Measurements from ENCODE around the gene IPO11.
"Not testable (repeated sequence)": the region's sequence is repeated elsewhere in the genome, so short reads cannot be mapped to it uniquely, and the experiment has no call there.

IPO11 gene

GRCh38 chr5:62607615-62608014 is 195.1 kb downstream of the IPO11 start:
- DNase-seq: no peak

GRCh38 chr5:62608529-62609511 is 196.3 kb downstream of the IPO11 start:
- DNase-seq: no peak

- DNase-seq: no peak
Observed at GRCh38 chr5:62614355-62614754, 201.8 kb downstream of the IPO11 start.

GRCh38 chr5:62616615-62617277 is 204.2 kb downstream of the IPO11 start:
- DNase-seq: no peak

GRCh38 chr5:62617943-62618342 is 205.4 kb downstream of the IPO11 start:
- no peak for DNase-seq

GRCh38 chr5:62620761-62621160 is 208.2 kb downstream of the IPO11 start:
- DNase-seq: no peak

GRCh38 chr5:62621280-62621679 is 208.7 kb downstream of the IPO11 start:
- peak; percentile 27 for DNase-seq

GRCh38 chr5:62623271-62623670 is 210.7 kb downstream of the IPO11 start:
- no peak for DNase-seq

- DNase-seq: not testable (repeated sequence)
Observed at GRCh38 chr5:62624436-62624835, 211.9 kb downstream of the IPO11 start.

GRCh38 chr5:62626534-62626933 is 214.0 kb downstream of the IPO11 start:
- DNase-seq: no peak

- DNase-seq: no peak
Observed at GRCh38 chr5:62627121-62627520, 214.6 kb downstream of the IPO11 start.

- no peak for DNase-seq
Observed at GRCh38 chr5:62627901-62628300, 215.3 kb downstream of the IPO11 start.

- DNase-seq: no peak
Observed at GRCh38 chr5:62631909-62632580, 219.5 kb downstream of the IPO11 start.

GRCh38 chr5:62633243-62633642 is 220.7 kb downstream of the IPO11 start:
- no peak for DNase-seq

- DNase-seq: no peak
Observed at GRCh38 chr5:62640446-62640845, 227.9 kb downstream of the IPO11 start.

- DNase-seq: no peak
Observed at GRCh38 chr5:62642468-62642867, 229.9 kb downstream of the IPO11 start.

GRCh38 chr5:62643556-62644451 is 231.2 kb downstream of the IPO11 start:
- DNase-seq: peak; percentile 14

- DNase-seq: no peak
Observed at GRCh38 chr5:62645223-62645622, 232.7 kb downstream of the IPO11 start.

- DNase-seq: no peak
Observed at GRCh38 chr5:62647241-62647640, 234.7 kb downstream of the IPO11 start.

GRCh38 chr5:62649025-62649424 is 236.5 kb downstream of the IPO11 start:
- DNase-seq: no peak

GRCh38 chr5:62649476-62650113 is 237.0 kb downstream of the IPO11 start:
- DNase-seq: no peak

- DNase-seq: no peak
Observed at GRCh38 chr5:62650197-62650596, 237.6 kb downstream of the IPO11 start.

All from NCI-H69 (cell line).